ENCODE data around the gene MBD5.

DNA sequence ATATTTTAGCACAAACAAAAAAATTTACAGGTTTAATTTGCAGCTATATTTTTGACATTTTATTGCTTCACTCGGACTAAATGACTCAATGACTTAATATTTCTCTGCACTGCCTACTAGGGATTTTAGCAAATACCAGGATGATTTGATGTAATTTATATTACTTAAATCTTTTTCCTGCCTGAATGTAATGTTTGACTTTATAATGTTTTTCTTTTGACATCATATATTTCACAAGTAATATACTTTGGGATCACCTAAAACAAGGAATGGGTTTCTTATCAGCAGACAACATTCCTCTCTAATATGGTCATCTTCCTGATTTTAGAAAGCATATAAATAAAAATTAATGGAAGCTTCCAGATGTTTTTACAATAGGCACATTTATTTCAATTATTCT is 370.4 kb downstream of the MBD5 start:
- no peak for TF ChIP-seq EZH2 (IDR thresholded peaks at IDR 0.05; ENCODE audit: insufficient read depth, poor library complexity, severe bottlenecking)
- TF ChIP-seq EZH2phosphoT487 (IDR thresholded peaks at IDR 0.05; ENCODE audit: insufficient read depth, low read depth): no peak
